ENCODE data around the gene SLC34A1. TPM values are rescaled to one million over a fixed set of nuclear protein-coding genes. Genes with fewer than 3 reads are reported as not detected.

Gene SLC34A1
- total RNA-seq, 1 experiment from 2014 or later, result not detected

DNA sequence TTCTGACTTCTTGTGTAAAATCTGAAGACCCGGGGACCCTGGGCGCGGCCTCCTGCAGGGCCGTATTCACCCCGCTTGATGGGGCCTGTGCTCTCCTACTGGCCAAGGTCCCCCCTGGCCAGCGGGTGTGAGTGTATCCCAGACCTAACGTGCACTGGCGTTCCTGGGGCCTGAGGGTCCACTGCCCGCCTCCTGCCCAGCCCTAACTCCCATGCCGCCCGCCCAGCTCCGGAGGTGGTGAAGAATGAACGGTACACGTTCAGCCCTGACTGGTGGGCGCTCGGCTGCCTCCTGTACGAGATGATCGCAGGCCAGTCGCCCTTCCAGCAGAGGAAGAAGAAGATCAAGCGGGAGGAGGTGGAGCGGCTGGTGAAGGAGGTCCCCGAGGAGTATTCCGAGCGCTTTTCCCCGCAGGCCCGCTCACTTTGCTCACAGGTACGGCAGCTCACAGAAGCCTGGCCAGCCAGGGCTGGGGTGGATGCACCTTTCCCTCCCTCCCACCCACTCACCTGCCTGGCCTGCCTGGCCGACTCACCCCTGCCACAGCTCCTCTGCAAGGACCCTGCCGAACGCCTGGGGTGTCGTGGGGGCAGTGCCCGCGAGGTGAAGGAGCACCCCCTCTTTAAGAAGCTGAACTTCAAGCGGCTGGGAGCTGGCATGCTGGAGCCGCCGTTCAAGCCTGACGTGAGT, 51.8 kb downstream of the SLC34A1 start:
- H3K27me3 ChIP-seq (replicated peaks), result no peaks in the 10 kb centered on the region
- peak in 1 of 2 experiments; percentile 50 for DNase-seq (ENCODE audit: low read depth in 1 of 2, low spot score in 2 of 2)
- H3K4me1 ChIP-seq (replicated peaks), result no peaks in the 10 kb centered on the region
- no peaks in the 10 kb centered on the region for H3K9me3 ChIP-seq (replicated peaks)
- no peak overlapping the region for H3K4me3 ChIP-seq
- H3K27ac ChIP-seq, result no peak overlapping the region
- H3K36me3 ChIP-seq, result peaks cover 96% of the 10 kb centered on the region

DNA sequence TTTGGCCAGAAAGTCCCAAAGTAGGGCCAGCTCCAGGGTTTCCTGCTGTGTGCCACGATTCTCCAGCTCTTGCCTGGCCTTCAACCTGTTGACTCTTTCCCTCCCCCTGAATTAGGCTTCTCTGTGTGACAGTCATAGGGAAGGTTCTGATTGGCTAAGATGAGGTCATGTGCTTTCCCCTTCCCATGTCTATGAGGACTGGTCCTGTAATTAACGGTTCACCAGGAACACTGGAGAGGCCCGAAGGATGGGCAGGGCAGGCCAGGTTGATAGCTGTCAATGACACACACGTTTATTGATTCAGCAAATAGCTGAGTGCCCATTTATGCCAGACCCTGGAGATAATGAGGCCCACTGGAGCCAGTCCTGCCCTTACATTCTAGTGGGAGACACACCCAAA, 53.4 kb downstream of the SLC34A1 start:
- no peaks in the 10 kb centered on the region for H3K4me1 ChIP-seq (replicated peaks)
- H3K27ac ChIP-seq, result no peak overlapping the region
- no peaks in the 10 kb centered on the region for H3K27me3 ChIP-seq (replicated peaks)
- H3K4me3 ChIP-seq, result no peak overlapping the region
- no peaks in the 10 kb centered on the region for H3K9me3 ChIP-seq (replicated peaks)
- peaks cover 91% of the 10 kb centered on the region for H3K36me3 ChIP-seq
- DNase-seq (ENCODE audit: low read depth in 1 of 2, low spot score in 2 of 2), result no peak

DNA sequence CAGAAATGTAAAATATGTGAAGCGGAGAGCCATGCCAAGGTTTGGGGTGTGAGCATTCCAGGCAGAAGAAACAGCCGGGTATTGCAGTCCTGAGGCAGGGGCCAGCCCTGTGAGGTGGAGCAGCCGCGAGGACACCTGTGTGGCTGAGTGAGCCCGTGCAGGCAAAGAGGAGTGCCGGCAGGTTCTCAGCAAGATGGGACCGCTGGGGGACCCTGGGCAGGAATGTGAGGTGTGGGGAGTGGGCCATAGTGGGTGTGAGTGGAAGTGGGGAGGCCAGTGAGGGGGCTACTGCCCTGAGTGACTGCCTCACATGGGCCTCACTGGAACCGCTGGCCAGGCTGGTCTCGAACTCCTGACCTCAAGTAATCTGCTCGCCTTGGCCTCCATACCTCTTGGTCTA, 54.2 kb downstream of the SLC34A1 start:
- Histone ChIP-seq H3K4me1 (replicated peaks) (no peaks in the 10 kb centered on the region), H3K36me3 (peaks cover 89% of the 10 kb centered on the region), H3K4me3 (no peak overlapping the region), H3K27ac (no peak overlapping the region), H3K27me3 (replicated peaks) (no peaks in the 10 kb centered on the region), H3K9me3 (replicated peaks) (no peaks in the 10 kb centered on the region)
- DNase-seq (ENCODE audit: low read depth in 1 of 2, low spot score in 2 of 2), result no peak

DNA sequence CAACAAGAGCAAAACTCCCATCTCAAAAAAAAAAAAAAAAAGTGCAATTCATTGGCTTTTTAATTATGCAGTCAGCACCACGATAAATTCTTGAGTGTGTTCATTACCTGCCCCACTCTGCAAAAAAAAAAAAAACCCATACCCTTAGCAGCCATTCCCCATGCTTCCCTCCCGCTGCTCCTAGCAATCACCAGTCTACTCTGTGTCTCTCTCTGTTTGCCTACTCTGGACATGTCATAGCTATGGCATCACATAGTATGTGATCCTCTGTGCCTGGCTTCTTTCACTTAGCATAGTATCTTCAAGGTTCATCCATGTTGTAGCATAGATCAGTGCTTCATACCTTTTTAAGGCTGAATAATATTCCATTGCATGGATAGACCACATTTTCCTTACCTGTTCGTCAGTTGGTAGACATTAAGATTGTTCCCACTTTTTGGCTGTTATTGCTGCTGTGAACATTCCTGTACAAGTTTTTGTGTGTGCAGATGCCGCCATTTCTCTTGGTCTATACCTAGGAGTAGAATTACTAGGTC, 55.4 kb downstream of the SLC34A1 start:
- no peaks in the 10 kb centered on the region for H3K27me3 ChIP-seq (replicated peaks)
- DNase-seq (ENCODE audit: low read depth in 1 of 2, low spot score in 2 of 2), result no peak
- no peak overlapping the region for H3K4me3 ChIP-seq
- H3K27ac ChIP-seq, result no peak overlapping the region
- no peaks in the 10 kb centered on the region for H3K4me1 ChIP-seq (replicated peaks)
- H3K9me3 ChIP-seq (replicated peaks), result no peaks in the 10 kb centered on the region
- peaks cover 81% of the 10 kb centered on the region for H3K36me3 ChIP-seq

DNA sequence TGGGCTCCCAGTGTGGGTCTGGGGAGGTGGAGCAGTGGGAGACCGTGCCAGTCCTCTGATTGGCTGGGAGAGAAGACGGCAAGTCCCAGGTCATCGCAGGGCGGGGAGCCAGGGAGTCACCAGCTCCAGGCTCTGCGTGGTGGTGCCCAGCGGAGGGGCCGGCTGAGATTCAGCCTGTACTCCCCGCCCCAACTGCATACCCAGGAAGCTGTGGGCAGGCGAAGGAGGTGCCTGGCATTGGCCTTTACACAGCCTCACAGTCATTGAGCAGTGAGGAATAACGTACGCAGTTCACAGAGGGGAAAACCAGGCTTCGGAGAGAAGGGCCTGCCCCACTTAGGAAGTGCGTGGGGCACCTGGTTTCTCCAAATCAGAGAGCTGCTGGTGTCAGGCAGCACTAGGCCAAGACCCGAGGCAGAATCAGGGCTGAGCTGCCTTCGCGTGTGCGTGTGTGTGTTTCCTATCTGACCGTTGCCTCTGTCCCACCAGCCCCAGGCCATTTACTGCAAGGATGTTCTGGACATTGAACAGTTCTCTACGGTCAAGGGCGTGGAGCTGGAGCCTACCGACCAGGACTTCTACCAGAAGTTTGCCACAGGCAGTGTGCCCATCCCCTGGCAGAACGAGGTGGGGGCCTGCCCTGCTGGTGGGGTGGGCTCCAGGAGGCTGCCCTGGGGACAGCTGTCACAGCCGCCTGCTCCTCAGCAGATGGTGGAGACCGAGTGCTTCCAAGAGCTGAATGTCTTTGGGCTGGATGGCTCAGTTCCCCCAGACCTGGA, 56.2 kb downstream of the SLC34A1 start:
- Histone ChIP-seq H3K9me3 (replicated peaks) (no peaks in the 10 kb centered on the region), H3K27ac (no peak overlapping the region), H3K27me3 (replicated peaks) (0 out of 2 replicates have a peak, but pooled peaks cover 3% of the 10 kb centered on the region), H3K4me3 (no peak overlapping the region), H3K4me1 (replicated peaks) (no peaks in the 10 kb centered on the region), H3K36me3 (peaks cover 73% of the 10 kb centered on the region)
- DNase-seq (ENCODE audit: low read depth in 1 of 2, low spot score in 2 of 2), result no peak

DNA sequence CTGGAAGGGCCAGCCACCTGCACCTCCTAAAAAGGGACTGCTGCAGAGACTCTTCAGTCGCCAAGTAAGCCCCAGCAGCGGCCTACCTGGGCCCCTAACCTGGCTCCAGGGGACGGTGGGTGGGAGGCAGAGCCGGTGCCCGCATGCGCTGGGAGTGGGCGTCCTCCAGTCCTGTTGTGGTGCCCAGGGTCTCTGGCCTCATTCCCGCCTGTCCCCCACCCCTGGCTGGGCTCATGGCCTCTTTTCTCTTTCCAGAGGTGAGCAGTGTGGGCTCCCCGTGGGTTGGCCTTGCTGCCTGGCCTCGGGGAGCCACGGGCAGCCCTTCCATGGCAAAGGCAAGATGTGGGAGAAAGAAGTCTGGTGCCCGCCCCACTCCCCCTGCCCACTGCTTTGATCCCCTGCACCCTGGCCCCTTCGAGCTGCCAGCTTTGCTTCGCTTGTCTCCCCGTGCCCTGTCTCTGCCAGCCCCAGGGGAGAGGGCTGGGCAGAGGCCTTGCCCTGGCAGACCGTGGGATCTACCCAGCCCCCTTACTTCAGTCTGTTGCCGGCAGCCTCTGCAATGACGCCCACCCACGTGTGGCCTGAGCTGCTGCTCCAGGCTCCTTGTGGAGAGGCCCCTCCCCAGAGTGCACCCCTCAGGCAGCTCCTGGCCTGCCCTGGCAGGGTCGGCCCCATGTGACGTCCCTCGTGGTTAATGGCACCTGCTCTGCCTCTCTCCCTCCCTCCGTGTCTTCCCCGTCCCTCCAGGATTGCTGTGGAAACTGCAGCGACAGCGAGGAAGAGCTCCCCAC, 57.0 kb downstream of the SLC34A1 start:
- no peak overlapping the region for H3K27ac ChIP-seq
- H3K27me3 ChIP-seq (replicated peaks), result 0 out of 2 replicates have a peak, but pooled peaks cover 4% of the 10 kb centered on the region
- H3K9me3 ChIP-seq (replicated peaks), result no peaks in the 10 kb centered on the region
- peaks cover 3% of the 10 kb centered on the region for H3K4me1 ChIP-seq (replicated peaks)
- peaks cover 66% of the 10 kb centered on the region for H3K36me3 ChIP-seq
- no peak for DNase-seq (ENCODE audit: low read depth in 1 of 2, low spot score in 2 of 2)
- H3K4me3 ChIP-seq, result no peak overlapping the region

DNA sequence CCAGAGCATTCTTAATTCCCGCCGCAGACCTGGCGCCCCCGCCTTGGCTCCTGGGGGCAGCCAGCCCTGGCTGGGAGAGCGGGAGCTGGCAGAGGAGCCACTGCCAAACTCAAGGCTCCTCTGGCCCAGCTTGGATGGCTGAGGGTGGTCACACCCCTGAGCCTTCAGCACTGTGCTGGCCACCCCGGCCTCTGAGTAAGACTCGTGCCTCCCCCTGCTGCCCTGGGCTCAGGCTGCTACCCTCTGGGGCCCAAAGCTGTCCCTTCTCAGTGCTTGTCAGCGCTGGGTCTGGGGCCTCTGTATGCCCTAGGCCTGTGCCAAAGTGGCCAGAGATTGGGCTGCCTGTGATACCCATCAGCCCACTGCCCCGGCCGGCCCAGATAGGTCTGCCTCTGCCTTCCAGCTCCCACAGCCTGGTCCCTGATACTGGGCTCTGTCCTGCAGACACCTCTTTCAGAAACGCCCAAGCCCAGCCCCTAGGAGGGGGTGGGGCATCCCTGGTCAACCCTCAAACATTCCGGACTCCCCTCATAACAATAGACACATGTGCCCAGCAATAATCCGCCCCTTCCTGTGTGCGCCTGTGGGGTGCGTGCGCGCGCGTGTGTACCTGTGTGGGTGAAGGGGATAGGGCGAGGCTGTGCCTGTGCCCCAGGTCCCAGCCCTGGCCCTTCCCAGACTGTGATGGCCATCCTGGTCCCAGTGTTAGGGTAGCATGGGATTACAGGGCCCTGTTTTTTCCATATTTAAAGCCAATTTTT, 58.0 kb downstream of the SLC34A1 start:
- Histone ChIP-seq H3K4me3 (no peak overlapping the region), H3K36me3 (peaks cover 61% of the 10 kb centered on the region), H3K4me1 (replicated peaks) (peaks cover 14% of the 10 kb centered on the region), H3K9me3 (replicated peaks) (peaks cover 6% of the 10 kb centered on the region; the same call in 1 of the 2 replicates), H3K27me3 (replicated peaks) (0 out of 2 replicates have a peak, but pooled peaks cover 9% of the 10 kb centered on the region), H3K27ac (no peak overlapping the region)
- no peak for DNase-seq (ENCODE audit: low read depth in 1 of 2, low spot score in 2 of 2)

DNA sequence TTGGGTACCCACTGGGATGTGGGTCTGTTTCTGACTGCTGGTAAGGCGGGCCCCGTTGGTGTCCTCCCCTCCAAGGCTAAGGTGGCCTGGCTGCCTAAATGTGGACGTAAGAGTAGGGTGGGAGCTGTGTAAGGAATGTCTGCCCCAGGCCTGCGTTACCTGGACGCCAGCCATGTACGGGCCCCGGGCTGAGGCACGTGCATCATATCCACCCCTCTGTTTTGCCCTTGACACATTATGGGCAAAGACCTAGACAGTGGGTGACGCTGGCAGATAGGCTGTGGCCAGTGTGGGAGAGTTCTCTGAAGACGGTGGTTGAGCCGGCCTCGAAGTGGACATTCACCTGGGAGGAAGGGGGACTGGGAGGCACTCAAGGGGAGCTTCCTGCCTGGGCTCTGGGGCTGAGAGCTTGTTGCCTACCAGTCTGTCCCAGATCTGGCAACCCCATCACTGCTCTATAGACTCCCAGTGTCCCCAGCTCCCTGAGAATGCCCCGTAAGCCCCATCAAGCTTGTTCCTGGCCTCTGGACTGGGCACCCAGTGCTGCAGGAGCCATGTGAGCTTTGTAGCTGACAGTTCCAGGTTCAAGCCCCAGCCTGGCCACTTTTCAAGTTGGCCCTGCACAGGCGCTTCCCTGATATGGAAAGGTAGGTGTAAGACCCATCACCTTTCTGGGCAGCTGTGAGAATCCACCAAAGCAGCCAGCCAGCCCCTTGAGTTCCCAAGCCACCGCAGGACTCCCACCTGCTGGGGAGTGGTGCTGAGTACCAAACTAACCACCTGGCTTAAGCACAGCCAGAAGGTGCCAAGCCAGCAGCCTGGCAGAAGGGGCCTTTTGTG, 59.1 kb downstream of the SLC34A1 start:
- peaks cover 25% of the 10 kb centered on the region for H3K4me1 ChIP-seq (replicated peaks)
- H3K36me3 ChIP-seq, result peaks cover 50% of the 10 kb centered on the region
- no peak overlapping the region for H3K4me3 ChIP-seq
- 0 out of 2 replicates have a peak, but pooled peaks cover 9% of the 10 kb centered on the region for H3K27me3 ChIP-seq (replicated peaks)
- no peak for DNase-seq (ENCODE audit: low read depth in 1 of 2, low spot score in 2 of 2)
- no peak overlapping the region for H3K27ac ChIP-seq
- H3K9me3 ChIP-seq (replicated peaks), result peaks cover 6% of the 10 kb centered on the region; the same call in 1 of the 2 replicates

DNA sequence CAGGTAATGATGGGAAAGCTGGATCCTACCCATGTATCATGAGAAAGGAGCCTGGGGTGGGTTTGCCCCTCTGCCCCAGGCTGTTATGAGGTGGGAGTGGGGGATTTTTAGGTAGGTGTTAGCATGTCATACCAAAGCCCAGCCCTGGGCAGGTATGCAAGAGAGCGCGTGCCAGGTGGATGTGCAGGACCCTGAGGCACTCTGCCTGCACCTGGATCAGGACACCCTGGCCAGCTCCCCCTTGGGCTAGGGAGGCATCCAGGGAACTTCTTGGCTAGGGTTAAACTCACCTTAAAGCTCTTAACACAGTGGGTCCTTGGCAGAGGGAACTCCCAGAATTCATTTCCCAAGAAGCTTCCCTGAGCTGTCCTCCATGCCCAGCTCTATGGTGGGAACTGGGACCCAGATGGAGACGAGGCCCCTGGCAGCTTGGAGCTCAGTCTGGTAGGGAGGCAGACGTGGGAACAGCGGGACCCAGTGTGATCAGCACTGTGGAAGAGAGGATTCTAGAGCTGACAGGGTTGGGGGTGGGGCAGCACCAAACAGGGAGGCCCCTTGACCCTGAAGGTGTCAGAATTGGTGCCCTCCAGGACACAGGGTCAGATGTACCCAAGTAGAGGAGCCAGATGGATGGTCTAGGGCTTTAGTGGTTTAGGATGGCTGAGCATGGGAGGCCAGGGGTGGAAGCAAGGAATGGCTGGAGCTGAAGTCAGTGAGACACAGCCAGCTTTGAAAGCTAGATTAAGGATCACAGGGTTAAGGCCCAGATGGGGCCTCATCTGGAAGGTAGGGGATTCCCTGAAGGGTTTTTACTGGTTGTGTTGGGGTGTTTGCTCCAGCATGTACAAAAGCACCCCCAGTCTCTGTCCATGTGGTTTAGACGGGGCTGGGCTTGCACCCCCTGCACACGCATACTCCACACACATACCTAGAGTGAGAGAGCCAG, 60.1 kb downstream of the SLC34A1 start:
- H3K4me1 ChIP-seq (replicated peaks), result peaks cover 26% of the 10 kb centered on the region
- DNase-seq (ENCODE audit: low read depth in 1 of 2, low spot score in 2 of 2), result no peak

DNA sequence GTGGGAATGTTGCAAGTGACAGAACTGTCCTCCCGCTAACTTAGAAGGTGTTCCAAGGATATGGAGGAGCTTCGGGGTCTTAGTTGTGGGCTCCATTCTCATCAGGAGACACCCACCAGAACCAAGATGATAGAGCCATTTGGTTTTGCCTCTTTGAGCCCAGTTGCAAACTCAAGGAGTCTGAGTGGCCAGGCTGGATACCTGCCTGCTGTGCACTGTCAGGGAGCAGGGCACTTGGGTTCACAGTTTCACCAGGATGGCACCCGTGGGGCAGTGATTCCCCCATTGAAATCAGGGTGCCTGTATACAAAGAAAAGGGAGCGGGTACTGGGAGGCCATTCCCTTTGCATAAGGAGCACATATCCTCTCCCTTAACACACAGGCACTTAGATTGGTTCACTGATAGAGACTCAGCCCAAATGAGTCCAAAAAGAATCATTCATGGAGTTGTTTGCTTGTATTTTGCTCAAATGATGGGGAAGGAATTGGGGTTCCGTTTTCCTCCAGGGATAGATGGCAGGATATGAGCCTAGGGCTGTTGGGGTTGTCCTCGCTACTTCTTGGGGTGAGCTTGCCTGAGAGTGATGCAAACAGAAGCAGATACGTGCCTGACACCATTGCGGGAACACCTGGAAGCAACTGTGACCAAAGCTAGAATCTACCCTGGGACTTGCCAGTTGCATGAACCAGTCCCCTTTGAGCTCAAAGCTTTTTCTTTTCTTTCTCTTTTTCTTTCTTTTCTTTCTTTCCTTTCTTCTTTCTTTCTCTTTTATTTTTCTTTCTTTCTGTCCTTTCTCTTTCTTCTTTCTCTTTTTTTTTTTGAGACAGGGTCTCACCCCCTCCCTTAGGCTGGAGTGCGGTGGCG, 61.0 kb downstream of the SLC34A1 start:
- Histone ChIP-seq H3K4me1 (replicated peaks) (peaks cover 26% of the 10 kb centered on the region), H3K36me3 (peaks cover 34% of the 10 kb centered on the region), H3K27ac (no peak overlapping the region), H3K27me3 (replicated peaks) (0 out of 2 replicates have a peak, but pooled peaks cover 9% of the 10 kb centered on the region), H3K4me3 (no peak overlapping the region), H3K9me3 (replicated peaks) (peaks cover 6% of the 10 kb centered on the region; the same call in 1 of the 2 replicates)
- no peak for DNase-seq (ENCODE audit: low read depth in 1 of 2, low spot score in 2 of 2)

More for the DNA sequence above, 60.1 kb downstream of the SLC34A1 start:
- Histone ChIP-seq H3K27me3 (replicated peaks) (0 out of 2 replicates have a peak, but pooled peaks cover 9% of the 10 kb centered on the region), H3K4me3 (no peak overlapping the region), H3K9me3 (replicated peaks) (peaks cover 6% of the 10 kb centered on the region; the same call in 1 of the 2 replicates), H3K27ac (no peak overlapping the region), H3K36me3 (peaks cover 42% of the 10 kb centered on the region)

DNA sequence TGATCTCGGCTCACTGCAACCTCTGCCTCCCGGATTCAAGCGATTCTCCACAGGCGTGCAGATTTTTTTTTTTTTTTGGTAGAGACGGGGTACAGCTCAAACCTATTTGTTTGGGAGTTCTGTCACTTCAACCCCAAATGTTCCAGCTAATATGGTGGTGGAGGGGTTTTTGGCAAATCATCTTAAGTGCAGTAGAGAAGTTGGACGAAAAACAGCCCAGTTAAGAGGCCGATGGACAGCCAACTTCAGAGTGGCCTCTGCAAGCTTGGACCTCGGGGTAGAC, 61.6 kb downstream of the SLC34A1 start:
- Histone ChIP-seq H3K9me3 (replicated peaks) (peaks cover 6% of the 10 kb centered on the region; the same call in 1 of the 2 replicates), H3K4me3 (no peak overlapping the region), H3K4me1 (replicated peaks) (peaks cover 26% of the 10 kb centered on the region), H3K36me3 (peaks cover 28% of the 10 kb centered on the region), H3K27ac (no peak overlapping the region), H3K27me3 (replicated peaks) (0 out of 2 replicates have a peak, but pooled peaks cover 9% of the 10 kb centered on the region)
- DNase-seq (ENCODE audit: low read depth in 1 of 2, low spot score in 2 of 2), result no peak

Data from SJSA1 (cell line).